Measurements from ENCODE around the gene VEZF1. TPM values are rescaled to one million over a fixed set of nuclear protein-coding genes. Genes with fewer than 3 reads are reported as not detected.

The VEZF1 gene
- total RNA-seq, 1 experiment from 2014 or later: 77.7 TPM

DNA sequence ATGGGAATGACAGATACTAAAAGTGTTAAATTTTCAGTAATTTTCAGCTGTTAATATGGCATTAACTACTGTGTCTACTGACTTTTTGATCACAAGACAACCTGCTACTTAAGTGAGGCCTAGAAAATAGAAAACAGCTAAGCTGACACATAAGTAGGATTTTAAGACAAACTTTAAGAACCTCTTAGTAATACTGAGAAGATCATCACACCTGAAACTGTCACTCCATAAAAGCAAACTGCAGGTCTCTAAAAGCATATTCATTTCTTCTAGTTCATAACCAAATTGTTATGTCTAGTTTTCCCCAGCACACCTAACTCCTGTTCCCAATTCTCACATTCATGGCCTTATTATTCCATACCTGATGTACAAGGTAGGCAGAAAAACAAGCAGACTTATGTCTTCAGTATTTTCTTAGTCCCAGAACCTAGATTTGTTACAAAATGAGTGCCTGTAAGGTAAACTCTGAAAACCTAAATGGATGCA is 11.0 kb upstream of the VEZF1 start:
- CTCF ChIA-PET: interaction anchor here (0.5 to 1.8 kb wide), 8 partner anchors 10 to 327 kb away, joined by 3 to 32 read pairs (median 6); partner anchors contain the start of gene VEZF1
- no peak for TF ChIP-seq EZH2 (IDR thresholded peaks at IDR 0.05; ENCODE audit: borderline replicate concordance, low read depth, low read length, poor library complexity, severe bottlenecking)
- no peak for TF ChIP-seq CTCF (conservative IDR thresholded peaks at IDR 0.05; ENCODE audit: low read depth, low read length)
- Histone ChIP-seq H3K36me3 (ENCODE audit: insufficient read depth, low read length, poor library complexity, severe bottlenecking) (peaks cover 73% of the 10 kb centered on the region), H3K27me3 (replicated peaks; ENCODE audit: insufficient read depth, low read depth, low read length, poor library complexity) (no peaks in the 10 kb centered on the region), H3K4me1 (ENCODE audit: insufficient read depth, low read length, poor library complexity, severe bottlenecking) (peaks cover 50% of the 10 kb centered on the region), H3K4me3 (ENCODE audit: low read depth, low read length, poor library complexity, severe bottlenecking) (no peak overlapping the region), H3K9me3 (ENCODE audit: low read depth, low read length, poor library complexity, severe bottlenecking) (no peaks in the 10 kb centered on the region), H3K27ac (ENCODE audit: low read depth, low read length, poor library complexity, severe bottlenecking) (no peak overlapping the region)
- POLR2A ChIA-PET (ENCODE audit: low non-redundant PET): no interaction called here
- DNase-seq (ENCODE audit: low spot score): no peak
- intact Hi-C loops (cut with micrococcal nuclease; ENCODE audit: unreplicated experiment): loop anchor here (1.0 kb wide), 1 partner anchor 141 kb away; no protein-coding TSS in a partner anchor
- no TSS peak for BruUV-seq (replicated peaks)

GRCh38 chr17:57997085-57997809 is 9.2 kb upstream of the VEZF1 start:
- DNase-seq (ENCODE audit: low spot score): no peak
- H3K4me3 ChIP-seq (ENCODE audit: low read depth, low read length, poor library complexity, severe bottlenecking): no peak overlapping the region
- H3K27me3 ChIP-seq (replicated peaks; ENCODE audit: insufficient read depth, low read depth, low read length, poor library complexity): no peaks in the 10 kb centered on the region
- ChIA-PET CTCF (interaction anchor here (0.6 to 0.9 kb wide), 3 partner anchors 11 to 133 kb away, joined by 4 read pairs; no protein-coding TSS in a partner anchor), POLR2A (ENCODE audit: low non-redundant PET) (interaction anchor here (0.5 to 0.6 kb wide), 2 partner anchors 9 to 42 kb away, joined by 3 read pairs; no protein-coding TSS in a partner anchor)
- intact Hi-C loops (cut with micrococcal nuclease; ENCODE audit: unreplicated experiment): no loop called here
- H3K4me1 ChIP-seq (ENCODE audit: insufficient read depth, low read length, poor library complexity, severe bottlenecking): peaks cover 33% of the 10 kb centered on the region
- H3K27ac ChIP-seq (ENCODE audit: low read depth, low read length, poor library complexity, severe bottlenecking): no peak overlapping the region
- BruUV-seq (replicated peaks): no TSS peak
- peaks cover 55% of the 10 kb centered on the region for H3K36me3 ChIP-seq (ENCODE audit: insufficient read depth, low read length, poor library complexity, severe bottlenecking)
- H3K9me3 ChIP-seq (ENCODE audit: low read depth, low read length, poor library complexity, severe bottlenecking): no peaks in the 10 kb centered on the region
- TF ChIP-seq EZH2 (IDR thresholded peaks at IDR 0.05; ENCODE audit: borderline replicate concordance, low read depth, low read length, poor library complexity, severe bottlenecking) (no peak), CTCF (conservative IDR thresholded peaks at IDR 0.05; ENCODE audit: low read depth, low read length) (no peak)

GRCh38 chr17:57995076-57995956 is 7.3 kb upstream of the VEZF1 start:
- H3K27ac ChIP-seq (ENCODE audit: low read depth, low read length, poor library complexity, severe bottlenecking): peak overlapping the region; percentile 7
- POLR2A ChIA-PET (ENCODE audit: low non-redundant PET): interaction anchor here (0.6 to 1.5 kb wide), 2 partner anchors 11 to 483 kb away, joined by 3 to 5 read pairs; partner anchors contain the start of gene SRSF1
- peaks cover 36% of the 10 kb centered on the region for H3K36me3 ChIP-seq (ENCODE audit: insufficient read depth, low read length, poor library complexity, severe bottlenecking)

More at GRCh38 chr17:57995076-57995956, 7.3 kb upstream of the VEZF1 start:
- peaks cover 15% of the 10 kb centered on the region for H3K4me1 ChIP-seq (ENCODE audit: insufficient read depth, low read length, poor library complexity, severe bottlenecking)
- TF ChIP-seq CTCF (conservative IDR thresholded peaks at IDR 0.05; ENCODE audit: low read depth, low read length) (peak; percentile 62), EZH2 (IDR thresholded peaks at IDR 0.05; ENCODE audit: borderline replicate concordance, low read depth, low read length, poor library complexity, severe bottlenecking) (no peak)
- peak; percentile 88 for DNase-seq (ENCODE audit: low spot score)
- no peaks in the 10 kb centered on the region for H3K27me3 ChIP-seq (replicated peaks; ENCODE audit: insufficient read depth, low read depth, low read length, poor library complexity)
- no peaks in the 10 kb centered on the region for H3K9me3 ChIP-seq (ENCODE audit: low read depth, low read length, poor library complexity, severe bottlenecking)
- CTCF ChIA-PET: no interaction called here
- BruUV-seq (replicated peaks): no TSS peak
- no peak overlapping the region for H3K4me3 ChIP-seq (ENCODE audit: low read depth, low read length, poor library complexity, severe bottlenecking)
- intact Hi-C loops (cut with micrococcal nuclease; ENCODE audit: unreplicated experiment): loop anchor here (1.0 kb wide), 1 partner anchor 137 kb away; no protein-coding TSS in a partner anchor

Data from A673 (cell line).